Measurements from ENCODE around the gene STK24.

STK24 gene

GRCh38 chr13:98489446-98490194 lies 87.3 kb downstream of the STK24 start:
- DNase-seq (ENCODE audit: low read depth) = no peak

GRCh38 chr13:98488736-98489135 lies 88.2 kb downstream of the STK24 start:
- DNase-seq (ENCODE audit: low read depth) = no peak

GRCh38 chr13:98487522-98487921 lies 89.4 kb downstream of the STK24 start:
- no peak for DNase-seq (ENCODE audit: low read depth)

- no peak for DNase-seq (ENCODE audit: low read depth)
Measured at GRCh38 chr13:98487016-98487415, 89.9 kb downstream of the STK24 start.

- no peak for DNase-seq (ENCODE audit: low read depth)
Measured at GRCh38 chr13:98486412-98486811, 90.5 kb downstream of the STK24 start.

GRCh38 chr13:98485561-98485960 lies 91.3 kb downstream of the STK24 start:
- DNase-seq (ENCODE audit: low read depth) = no peak

GRCh38 chr13:98484289-98485219 lies 92.4 kb downstream of the STK24 start:
- peak; percentile 49 for DNase-seq (ENCODE audit: low read depth)

GRCh38 chr13:98483601-98484288 lies 93.2 kb downstream of the STK24 start:
- no peak for DNase-seq (ENCODE audit: low read depth)

- no peak for DNase-seq (ENCODE audit: low read depth)
Measured at GRCh38 chr13:98482476-98483444, 94.1 kb downstream of the STK24 start.

GRCh38 chr13:98480915-98481877 lies 95.7 kb downstream of the STK24 start:
- no peak for DNase-seq (ENCODE audit: low read depth)

GRCh38 chr13:98479496-98480003 lies 97.4 kb downstream of the STK24 start:
- DNase-seq (ENCODE audit: low read depth) = no peak

- no peak for DNase-seq (ENCODE audit: low read depth)
Measured at GRCh38 chr13:98478189-98479129, 98.4 kb downstream of the STK24 start.

- peak; percentile 84 for DNase-seq (ENCODE audit: low read depth)
Measured at GRCh38 chr13:98476538-98476966, 100.4 kb downstream of the STK24 start.

- DNase-seq (ENCODE audit: low read depth) = peak; percentile 22
Measured at GRCh38 chr13:98476106-98476505, 100.8 kb downstream of the STK24 start.

GRCh38 chr13:98475522-98475921 lies 101.4 kb downstream of the STK24 start:
- DNase-seq (ENCODE audit: low read depth) = no peak

GRCh38 chr13:98474761-98475160 lies 102.1 kb downstream of the STK24 start:
- no peak for DNase-seq (ENCODE audit: low read depth)

GRCh38 chr13:98474292-98474691 lies 102.6 kb downstream of the STK24 start:
- DNase-seq (ENCODE audit: low read depth) = no peak

GRCh38 chr13:98473788-98474144 lies 103.1 kb downstream of the STK24 start:
- no peak for DNase-seq (ENCODE audit: low read depth)
